IPS-15b (cell line): Measurements from ENCODE around the gene ATP6V1C2.
"Not testable (repeated sequence)": the region's sequence is repeated elsewhere in the genome, so short reads cannot be mapped to it uniquely, and the experiment has no call there.

Source experiments
- H3K27me3 ChIP-seq: one replicate; pipeline ENCODE4 v1.6.1; 2013; ENCODE audit warnings: low read length; ENCODE audit not compliant: control insufficient read depth, insufficient read depth
- H3K36me3 ChIP-seq: one replicate; pipeline ENCODE4 v1.6.1; 2013; ENCODE audit warnings: low read length; ENCODE audit not compliant: control insufficient read depth, insufficient read depth
- H3K4me1 ChIP-seq: one replicate; pipeline ENCODE4 v1.6.1; 2013; ENCODE audit warnings: mild to moderate bottlenecking, low read length; ENCODE audit not compliant: control insufficient read depth, insufficient read depth
- H3K4me3 ChIP-seq: one replicate; pipeline ENCODE4 v1.5.1; 2013; ENCODE audit warnings: low read depth, low read length
- H3K9ac ChIP-seq: one replicate; pipeline ENCODE4 v1.6.1; 2013; ENCODE audit warnings: low read depth, mild to moderate bottlenecking, low read length
- H3K9me3 ChIP-seq: one replicate; pipeline ENCODE4 v1.6.1; 2013; ENCODE audit warnings: mild to moderate bottlenecking, low read length; ENCODE audit not compliant: control insufficient read depth, insufficient read depth

The ATP6V1C2 gene

GRCh38 chr2:10780821-10781220, 59.4 kb downstream of the ATP6V1C2 start:
- H3K9ac ChIP-seq, H3K27me3 ChIP-seq, H3K9me3 ChIP-seq, H3K4me1 ChIP-seq, H3K4me3 ChIP-seq: not testable (repeated sequence)
- peaks cover 30% of the 10 kb centered on the region for H3K36me3 ChIP-seq

GRCh38 chr2:10781746-10782145, 60.3 kb downstream of the ATP6V1C2 start:
- Histone ChIP-seq H3K4me1 (no peaks in the 10 kb centered on the region), H3K4me3 (no peak overlapping the region), H3K36me3 (peaks cover 39% of the 10 kb centered on the region), H3K27me3 (no peaks in the 10 kb centered on the region), H3K9ac (no peak overlapping the region), H3K9me3 (no peaks in the 10 kb centered on the region)

GRCh38 chr2:10783421-10783820, 62.0 kb downstream of the ATP6V1C2 start:
- Histone ChIP-seq H3K27me3 (no peaks in the 10 kb centered on the region), H3K9me3 (no peaks in the 10 kb centered on the region), H3K36me3 (peaks cover 40% of the 10 kb centered on the region), H3K9ac (no peak overlapping the region), H3K4me1 (no peaks in the 10 kb centered on the region), H3K4me3 (no peak overlapping the region)

GRCh38 chr2:10784719-10785118, 63.3 kb downstream of the ATP6V1C2 start:
- H3K36me3 ChIP-seq: peaks cover 44% of the 10 kb centered on the region
- no peaks in the 10 kb centered on the region for H3K9me3 ChIP-seq
- H3K27me3 ChIP-seq: no peaks in the 10 kb centered on the region
- H3K4me1 ChIP-seq: no peaks in the 10 kb centered on the region
- no peak overlapping the region for H3K9ac ChIP-seq
- no peak overlapping the region for H3K4me3 ChIP-seq

- no peaks in the 10 kb centered on the region for H3K4me1 ChIP-seq
- no peak overlapping the region for H3K4me3 ChIP-seq
- peaks cover 41% of the 10 kb centered on the region for H3K36me3 ChIP-seq
- no peaks in the 10 kb centered on the region for H3K9me3 ChIP-seq
- no peaks in the 10 kb centered on the region for H3K27me3 ChIP-seq
- H3K9ac ChIP-seq: no peak overlapping the region
Observed at GRCh38 chr2:10785260-10785659, 63.8 kb downstream of the ATP6V1C2 start.

- H3K9ac ChIP-seq: no peak overlapping the region
- no peaks in the 10 kb centered on the region for H3K9me3 ChIP-seq
- H3K4me3 ChIP-seq: no peak overlapping the region
- no peaks in the 10 kb centered on the region for H3K27me3 ChIP-seq
- H3K4me1 ChIP-seq: no peaks in the 10 kb centered on the region
- peaks cover 51% of the 10 kb centered on the region for H3K36me3 ChIP-seq
Observed at GRCh38 chr2:10786240-10786982, 65.0 kb downstream of the ATP6V1C2 start.

- no peak overlapping the region for H3K9ac ChIP-seq
- H3K4me3 ChIP-seq: no peak overlapping the region
- H3K4me1 ChIP-seq: no peaks in the 10 kb centered on the region
- H3K27me3 ChIP-seq: no peaks in the 10 kb centered on the region
- peaks cover 54% of the 10 kb centered on the region for H3K36me3 ChIP-seq
- no peaks in the 10 kb centered on the region for H3K9me3 ChIP-seq
Observed at GRCh38 chr2:10787176-10787968, 65.9 kb downstream of the ATP6V1C2 start.

GRCh38 chr2:10788855-10789254, 67.4 kb downstream of the ATP6V1C2 start:
- H3K36me3 ChIP-seq: peaks cover 64% of the 10 kb centered on the region
- no peaks in the 10 kb centered on the region for H3K27me3 ChIP-seq
- H3K4me3 ChIP-seq: no peak overlapping the region
- H3K4me1 ChIP-seq: no peaks in the 10 kb centered on the region
- no peaks in the 10 kb centered on the region for H3K9me3 ChIP-seq
- H3K9ac ChIP-seq: no peak overlapping the region

GRCh38 chr2:10790228-10790973, 69.0 kb downstream of the ATP6V1C2 start:
- H3K4me1 ChIP-seq: no peaks in the 10 kb centered on the region
- H3K36me3 ChIP-seq: peaks cover 64% of the 10 kb centered on the region
- H3K27me3 ChIP-seq: no peaks in the 10 kb centered on the region
- no peak overlapping the region for H3K9ac ChIP-seq
- no peaks in the 10 kb centered on the region for H3K9me3 ChIP-seq
- no peak overlapping the region for H3K4me3 ChIP-seq

GRCh38 chr2:10792001-10792634, 70.7 kb downstream of the ATP6V1C2 start:
- Histone ChIP-seq H3K36me3 (peaks cover 52% of the 10 kb centered on the region), H3K9ac (no peak overlapping the region), H3K9me3 (no peaks in the 10 kb centered on the region), H3K4me1 (no peaks in the 10 kb centered on the region), H3K27me3 (no peaks in the 10 kb centered on the region), H3K4me3 (no peak overlapping the region)

GRCh38 chr2:10792660-10793400, 71.4 kb downstream of the ATP6V1C2 start:
- no peak overlapping the region for H3K9ac ChIP-seq
- no peak overlapping the region for H3K4me3 ChIP-seq
- H3K36me3 ChIP-seq: peaks cover 49% of the 10 kb centered on the region
- no peaks in the 10 kb centered on the region for H3K4me1 ChIP-seq
- H3K27me3 ChIP-seq: no peaks in the 10 kb centered on the region
- H3K9me3 ChIP-seq: no peaks in the 10 kb centered on the region
